Cardiac muscle cell (in vitro differentiated cells and primary cell): ENCODE data around the gene KIAA1614. TPM values are rescaled to one million over a fixed set of nuclear protein-coding genes. Genes with fewer than 3 reads are reported as not detected.

Experiments
- DNase-seq, 2 donors: peaks; one replicate each; pipeline versions ENCODE4 v3.0.0 to v3.0.0-alpha.2; 2010 to 2017; ENCODE audit warnings: low read depth in 1 of 2, low spot score in 1 of 2
- H3K27ac ChIP-seq: fragments of 200-600 bp; sonication (generic); 2 replicates; pipeline ENCODE4 v1.5.1; 2016
- H3K27me3 ChIP-seq: fragments of 200-600 bp; sonication (generic); 2 replicates; pipeline ENCODE4 v1.6.0; 2016; ENCODE audit warnings: control low read depth
- H3K36me3 ChIP-seq: fragments of 200-600 bp; sonication (generic); 2 replicates; pipeline ENCODE4 v1.5.1; 2016; ENCODE audit warnings: control low read depth
- H3K4me1 ChIP-seq: fragments of 200-600 bp; sonication (generic); 2 replicates; pipeline ENCODE4 v1.8.1; 2017; ENCODE audit warnings: low read depth, mild to moderate bottlenecking, mixed run types
- H3K4me3 ChIP-seq: fragments of 200-600 bp; sonication (generic); 2 replicates; pipeline ENCODE4 v1.5.1; 2016; ENCODE audit warnings: mild to moderate bottlenecking
- H3K9me3 ChIP-seq: fragments of 200-600 bp; sonication (generic); 2 replicates; pipeline ENCODE4 v1.5.1; 2017; ENCODE audit warnings: low read depth, mild to moderate bottlenecking, control low read depth
- polyA plus RNA-seq: library from polyadenylated mRNA; unstranded; fragments of >200 nt; fragmentation: Nextera tagmentation; extraction: Ambion mirVana; gene quantifications from 2 replicates; pipeline ENCODE4 v1.2.1, GENCODE V29; 2016
- total RNA-seq: library from RNA; depleted of rRNA; stranded (reverse); fragments of >200 nt; gene quantifications from 2 replicates; pipeline ENCODE4 v1.2.3, GENCODE V29; 2016
- TF ChIP-seq, protein P1 (sequence below): IDR thresholded peaks from 2 replicates; pipeline ENCODE4 v1.5.1; 2012; ENCODE audit warnings: low read depth, mild to moderate bottlenecking, low read length

Gene KIAA1614, protein sequence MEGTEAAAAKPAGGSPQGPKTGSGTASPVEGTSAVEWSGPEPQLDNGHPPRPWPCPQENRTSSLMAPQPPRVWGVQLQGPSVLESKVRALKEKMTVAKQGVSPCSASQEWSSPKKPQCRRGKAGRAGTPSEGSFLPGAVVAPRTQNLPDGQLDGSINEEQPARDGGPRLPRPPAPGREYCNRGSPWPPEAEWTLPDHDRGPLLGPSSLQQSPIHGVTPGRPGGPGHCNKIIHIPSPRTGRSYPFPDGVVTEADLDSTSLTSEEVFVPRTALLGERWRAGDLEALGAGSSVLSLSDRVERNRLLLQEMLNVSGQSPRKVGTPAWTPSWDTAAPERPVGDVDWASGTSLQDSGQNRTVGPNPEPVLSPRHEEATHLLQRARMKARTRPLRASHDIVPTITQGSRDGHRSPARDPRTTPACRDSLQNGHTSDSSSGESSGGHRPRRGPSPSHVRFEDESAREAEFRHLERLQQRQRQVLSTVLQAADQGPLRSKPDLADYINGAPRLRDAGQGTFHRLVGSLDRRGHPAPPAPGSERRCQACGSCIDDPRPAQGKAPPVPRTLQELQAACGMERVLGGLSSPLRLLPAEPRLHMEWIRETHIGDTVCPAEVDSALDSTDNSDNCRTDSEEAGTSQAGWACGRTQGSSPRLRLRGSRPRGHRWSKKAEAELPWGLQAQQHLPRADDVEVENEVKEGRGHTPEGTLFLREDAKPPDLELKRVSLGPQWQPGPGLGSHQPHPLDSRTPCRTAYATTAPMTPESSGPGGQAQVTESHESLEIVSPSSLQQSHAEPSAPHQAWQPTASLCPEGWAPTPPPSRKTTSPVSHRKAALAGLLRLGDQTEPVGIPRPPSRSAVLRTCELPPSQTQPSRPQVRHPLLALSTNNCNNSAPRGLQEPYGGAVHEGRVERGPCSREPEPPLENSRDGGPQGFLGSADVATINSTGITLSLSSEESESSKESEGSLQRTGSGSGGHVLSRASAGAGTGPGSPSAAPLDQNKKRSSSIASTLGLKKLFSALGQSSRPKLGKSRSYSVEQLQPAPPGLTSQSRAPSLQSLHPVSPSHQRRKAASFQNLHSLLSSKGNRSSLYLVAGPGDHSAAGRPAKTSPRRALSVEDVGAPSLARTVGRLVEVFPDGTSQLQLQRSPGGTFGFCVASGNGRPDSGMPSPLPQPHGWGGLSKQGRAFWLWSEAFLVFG
- total RNA-seq: 1.3 and 2.9 TPM in 2 replicates
- polyA plus RNA-seq: 1.1 and 2.2 TPM in 2 replicates

DNA sequence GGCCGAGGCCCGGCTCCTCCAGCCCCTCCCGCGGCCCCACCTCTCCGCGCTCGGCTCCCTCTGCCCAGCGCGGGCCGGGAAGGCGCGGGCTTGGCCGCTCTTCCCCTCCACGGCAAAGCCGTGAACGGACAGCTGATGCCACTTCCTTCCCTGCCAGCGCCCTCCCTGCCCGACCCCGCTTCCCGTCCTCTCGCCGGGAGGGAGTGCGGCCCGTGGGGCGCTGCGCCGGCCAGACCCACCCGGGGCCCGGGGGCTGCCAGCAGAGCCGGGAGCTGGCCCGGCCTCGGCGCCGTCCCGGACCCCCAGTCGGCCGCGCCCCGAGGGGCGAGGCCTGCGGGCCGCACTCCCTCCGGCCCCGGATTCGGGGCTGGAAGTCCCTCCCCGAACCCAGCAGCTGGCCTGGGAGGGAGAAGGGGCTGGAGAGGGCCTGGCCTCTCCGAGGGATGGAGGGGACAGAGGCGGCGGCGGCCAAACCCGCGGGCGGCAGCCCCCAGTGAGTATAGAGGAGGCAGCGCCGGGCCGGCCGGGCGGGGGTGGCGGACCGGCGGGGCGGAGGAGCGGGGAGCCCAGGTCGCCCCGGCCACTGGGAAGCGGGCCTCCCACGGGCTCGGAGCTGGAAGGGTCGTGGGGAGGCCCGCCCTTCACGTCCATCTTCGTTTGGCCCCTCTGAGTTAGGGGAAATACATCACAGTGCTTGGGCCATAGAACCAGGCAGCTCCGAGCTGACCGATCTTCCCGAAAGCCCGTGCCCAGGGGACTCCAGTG is at the start of gene KIAA1614:
KIAA1614 (plus strand) TSS at position 97 of the 765 bp plus-strand sequence; CDS start at position 444, 347 bp downstream.
- Histone ChIP-seq H3K27me3 (peaks cover 32% of the 10 kb centered on the region), H3K9me3 (no peaks in the 10 kb centered on the region), H3K36me3 (no peaks in the 10 kb centered on the region), H3K4me1 (no peaks in the 10 kb centered on the region), H3K4me3 (peak within 1 kb of the TSS; percentile 23), H3K27ac (no peak within 1 kb of the TSS)
- peak; percentile 39 to 73 for DNase-seq
- TF ChIP-seq, protein P1, sequence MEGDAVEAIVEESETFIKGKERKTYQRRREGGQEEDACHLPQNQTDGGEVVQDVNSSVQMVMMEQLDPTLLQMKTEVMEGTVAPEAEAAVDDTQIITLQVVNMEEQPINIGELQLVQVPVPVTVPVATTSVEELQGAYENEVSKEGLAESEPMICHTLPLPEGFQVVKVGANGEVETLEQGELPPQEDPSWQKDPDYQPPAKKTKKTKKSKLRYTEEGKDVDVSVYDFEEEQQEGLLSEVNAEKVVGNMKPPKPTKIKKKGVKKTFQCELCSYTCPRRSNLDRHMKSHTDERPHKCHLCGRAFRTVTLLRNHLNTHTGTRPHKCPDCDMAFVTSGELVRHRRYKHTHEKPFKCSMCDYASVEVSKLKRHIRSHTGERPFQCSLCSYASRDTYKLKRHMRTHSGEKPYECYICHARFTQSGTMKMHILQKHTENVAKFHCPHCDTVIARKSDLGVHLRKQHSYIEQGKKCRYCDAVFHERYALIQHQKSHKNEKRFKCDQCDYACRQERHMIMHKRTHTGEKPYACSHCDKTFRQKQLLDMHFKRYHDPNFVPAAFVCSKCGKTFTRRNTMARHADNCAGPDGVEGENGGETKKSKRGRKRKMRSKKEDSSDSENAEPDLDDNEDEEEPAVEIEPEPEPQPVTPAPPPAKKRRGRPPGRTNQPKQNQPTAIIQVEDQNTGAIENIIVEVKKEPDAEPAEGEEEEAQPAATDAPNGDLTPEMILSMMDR: no peak

DNA sequence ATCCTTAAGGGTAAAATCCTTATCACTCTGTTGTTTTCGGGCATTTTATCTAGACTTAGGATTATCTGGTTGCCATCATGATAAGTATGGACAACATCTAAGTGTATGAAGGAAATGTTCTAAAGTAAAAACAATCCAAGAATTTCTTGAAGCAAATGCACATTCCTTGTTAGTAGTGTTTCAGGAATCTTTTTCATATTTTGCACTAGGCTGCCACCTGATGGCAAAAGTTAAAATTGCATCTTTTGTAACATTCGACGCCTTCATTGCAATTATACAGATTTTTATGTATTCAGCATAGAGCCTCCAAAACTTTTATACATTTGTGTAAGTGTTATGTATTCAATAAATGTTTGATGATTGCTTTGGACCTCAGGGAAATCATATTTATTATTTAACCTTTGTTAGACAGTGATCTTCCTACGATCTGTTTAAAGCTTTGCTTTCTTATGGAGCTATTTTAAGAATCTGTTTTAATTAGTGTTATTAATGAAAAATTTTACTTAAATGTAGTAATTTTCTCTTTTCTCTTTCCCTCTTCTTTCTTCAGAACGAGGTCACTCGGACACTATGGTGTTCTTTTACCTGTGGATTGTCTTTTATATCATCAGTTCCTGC is 49.4 kb upstream of the KIAA1614 start:
- peak; percentile 49 to 66 for DNase-seq
- Histone ChIP-seq H3K4me1 (no peaks in the 10 kb centered on the region), H3K27ac (no peak overlapping the region), H3K9me3 (no peaks in the 10 kb centered on the region), H3K4me3 (no peak overlapping the region), H3K27me3 (no peaks in the 10 kb centered on the region), H3K36me3 (peaks cover 10% of the 10 kb centered on the region)
- TF ChIP-seq, protein P1: peak; percentile 60

DNA sequence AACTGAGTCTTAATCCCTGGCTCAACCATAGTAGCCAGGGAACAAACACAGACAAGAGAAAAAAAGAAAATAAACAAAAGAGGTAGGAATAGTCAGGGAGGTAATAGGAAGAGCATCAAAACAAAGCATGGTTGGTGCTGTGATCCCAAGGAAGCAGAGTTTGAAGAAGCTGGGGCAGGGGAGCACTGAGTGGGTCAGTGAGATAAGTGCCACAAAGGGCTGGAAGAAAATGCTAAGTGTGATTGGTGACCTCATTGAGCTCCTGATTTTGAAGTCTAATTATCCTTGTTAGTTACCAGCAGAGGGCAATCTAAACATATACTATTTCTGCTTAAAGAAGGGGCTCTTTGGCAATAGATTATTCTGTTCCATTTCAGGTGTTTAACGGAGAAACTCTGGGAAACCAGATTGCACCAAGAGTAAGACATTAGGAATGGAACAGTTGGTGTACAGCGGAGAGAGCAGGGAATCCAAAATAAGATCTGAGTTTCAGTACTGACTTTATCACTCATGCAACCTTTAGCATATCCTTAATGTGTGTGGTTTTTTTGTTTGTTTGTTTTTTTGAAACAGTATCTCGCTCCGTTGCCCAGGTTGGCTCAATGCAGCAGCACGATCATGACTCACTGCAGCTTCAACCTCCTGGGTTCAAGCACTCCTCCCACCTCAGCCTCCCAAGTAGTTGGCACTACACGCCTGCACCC is 30.7 kb upstream of the KIAA1614 start:
- Histone ChIP-seq H3K4me3 (no peak overlapping the region), H3K36me3 (no peaks in the 10 kb centered on the region), H3K27ac (no peak overlapping the region), H3K9me3 (no peaks in the 10 kb centered on the region), H3K4me1 (peaks cover 3% of the 10 kb centered on the region), H3K27me3 (no peaks in the 10 kb centered on the region)
- TF ChIP-seq, protein P1: peak; percentile 53
- peak; percentile 65 to 75 for DNase-seq

DNA sequence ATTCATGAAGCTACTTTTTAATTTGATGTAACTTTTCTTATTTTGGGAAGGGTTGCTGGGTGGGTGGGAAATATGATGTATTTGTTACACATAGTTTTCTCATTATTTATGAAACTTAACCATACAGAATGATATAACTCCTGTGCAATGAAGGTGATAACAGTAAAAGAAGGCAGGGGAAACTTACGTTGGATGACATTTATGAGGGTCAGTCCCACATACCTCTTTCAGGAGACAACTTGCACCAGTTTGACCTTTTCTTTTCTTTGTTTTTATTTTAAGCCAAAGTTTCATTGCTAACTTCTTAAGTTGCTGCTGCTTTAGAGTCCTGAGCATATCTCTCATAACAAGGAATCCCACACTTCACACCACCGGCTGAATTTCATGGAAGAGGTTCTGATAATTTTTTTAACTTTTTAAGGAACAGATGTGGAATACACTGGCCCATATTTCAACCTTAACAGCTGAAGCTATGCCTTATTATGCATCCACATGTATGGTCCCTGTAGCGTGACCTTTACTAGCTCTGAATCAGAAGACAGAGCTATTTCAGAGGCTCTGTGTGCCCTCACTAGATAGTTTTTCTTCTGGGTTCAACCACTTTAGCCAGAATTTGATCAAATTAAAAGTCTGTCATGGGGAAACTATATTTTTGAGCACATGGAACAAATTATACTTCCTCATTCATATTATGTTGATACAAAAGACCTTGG is 28.0 kb upstream of the KIAA1614 start:
- no peak overlapping the region for H3K4me3 ChIP-seq
- peaks cover 3% of the 10 kb centered on the region for H3K4me1 ChIP-seq
- H3K9me3 ChIP-seq: no peaks in the 10 kb centered on the region
- no peak for DNase-seq
- H3K27me3 ChIP-seq: no peaks in the 10 kb centered on the region
- TF ChIP-seq, protein P1: no peak
- H3K36me3 ChIP-seq: no peaks in the 10 kb centered on the region
- no peak overlapping the region for H3K27ac ChIP-seq
